Left forelimb (tissue), 1 donor: Measurements from ENCODE around the gene ZNF665.
A peak's percentile ranks its signal among the peaks of the same experiment; 100 is the strongest.
"Not testable (repeated sequence)": the region's sequence is repeated elsewhere in the genome, so short reads cannot be mapped to it uniquely, and the experiment has no call there.

Experiments
- DNase-seq: peaks from one replicate; pipeline ENCODE4 v3.0.0-alpha.2; 2018; ENCODE audit warnings: low spot score

ZNF665 gene

GRCh38 chr19:53192771-53193534, at the start of gene ZNF665:
Gene ZNF665 (minus strand): TSS chr19:53193358. CDS start chr19:53182898, 10,460 bp downstream.
- peak; percentile 90 for DNase-seq

DNA sequence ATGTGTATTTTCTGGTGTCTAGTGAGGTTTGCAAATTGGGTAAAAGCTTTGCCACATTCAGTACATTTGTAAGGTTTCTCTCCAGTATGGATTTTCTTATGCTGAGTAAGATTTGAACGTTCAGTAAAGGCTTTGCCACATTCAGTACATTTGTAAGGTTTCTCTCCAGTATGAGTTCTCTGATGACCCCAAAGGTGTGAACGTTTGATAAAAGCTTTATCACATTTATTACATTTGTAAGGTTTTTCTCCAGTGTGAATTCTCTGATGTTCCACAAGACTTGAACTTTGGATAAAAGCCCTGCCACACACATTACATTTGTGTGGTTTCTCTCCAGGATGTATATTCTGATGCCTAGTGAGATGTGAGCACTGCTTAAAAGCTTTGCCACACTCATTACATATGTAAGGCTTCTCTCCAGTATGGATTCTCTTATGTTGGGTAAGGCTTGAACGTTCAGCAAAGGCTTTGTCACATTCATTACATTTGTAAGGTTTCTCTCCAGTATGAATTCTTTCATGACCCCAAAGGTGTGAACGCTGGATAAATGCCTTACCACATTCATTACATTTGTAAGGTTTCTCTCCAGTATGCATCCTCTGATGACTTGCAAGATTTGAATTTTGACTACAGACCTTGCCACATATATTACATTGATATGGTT, 44.1 kb upstream of the ZNF665 start:
- no peak for DNase-seq

DNA sequence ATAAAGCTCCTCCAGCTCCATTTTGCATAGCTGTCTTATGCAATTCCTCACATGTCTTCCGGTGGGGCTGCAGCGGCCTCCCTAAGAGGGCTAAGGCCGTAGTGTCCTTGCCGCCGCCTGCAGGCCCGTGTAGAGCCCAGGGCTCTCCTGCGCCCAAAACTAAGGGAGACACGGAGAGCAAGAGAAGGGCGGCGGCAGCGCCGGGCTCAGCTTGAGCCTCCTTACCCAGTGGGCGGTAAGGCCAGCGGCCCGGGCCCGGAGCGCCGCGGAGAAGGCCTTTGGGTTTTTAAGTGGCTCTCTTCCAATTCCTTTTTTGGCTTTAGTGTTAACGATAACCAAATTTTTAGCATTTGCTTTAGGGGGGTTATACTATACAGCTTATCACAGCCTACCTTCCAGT, 31.4 kb upstream of the ZNF665 start:
- no peak for DNase-seq

GRCh38 chr19:53222716-53223115, 29.6 kb upstream of the ZNF665 start:
- not testable (repeated sequence) for DNase-seq

DNA sequence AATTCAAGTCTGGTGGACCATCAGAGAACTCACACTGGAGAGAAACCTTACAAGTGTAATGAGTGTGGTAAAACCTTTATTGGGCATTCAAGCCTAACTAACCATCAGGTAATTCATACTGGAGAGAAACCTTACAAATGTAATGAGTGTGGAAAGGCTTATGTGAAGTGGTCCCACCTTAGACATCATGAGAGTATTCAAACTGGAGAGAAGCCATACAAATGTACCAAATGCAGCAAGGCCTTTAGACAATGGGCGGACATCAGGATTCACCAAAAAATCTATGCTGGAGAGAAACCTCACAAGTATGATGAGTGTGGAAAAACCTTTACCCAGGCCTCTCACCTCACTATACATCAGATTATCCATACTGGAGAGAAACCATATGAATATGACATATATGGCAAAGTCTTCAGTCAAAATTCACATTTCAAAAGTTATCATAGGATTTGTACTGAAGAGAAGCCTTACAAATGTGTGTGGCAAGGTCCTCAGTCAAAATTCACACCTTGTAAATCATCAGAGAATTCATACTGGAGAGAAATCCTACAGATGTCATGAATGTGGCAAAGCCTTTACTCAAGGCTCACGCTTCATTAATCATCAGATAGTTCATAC, 19.7 kb upstream of the ZNF665 start:
- no peak for DNase-seq

DNA sequence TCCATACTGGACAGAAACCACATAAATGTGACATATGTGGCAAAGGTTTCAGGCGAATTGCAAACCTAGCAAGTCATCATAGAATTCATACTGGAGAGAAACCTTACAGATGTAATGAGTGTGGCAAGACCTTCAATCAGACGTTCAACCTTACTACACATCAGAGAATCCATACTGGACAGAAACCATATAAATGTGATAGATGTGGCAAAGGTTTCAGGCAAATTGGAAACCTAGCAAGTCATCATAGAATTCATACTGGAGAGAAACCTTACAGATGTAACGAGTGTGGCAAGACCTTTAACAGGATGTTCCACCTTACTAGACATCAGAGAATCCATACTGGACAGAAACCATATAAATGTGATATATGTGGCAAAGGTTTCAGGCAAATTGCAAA, 18.4 kb upstream of the ZNF665 start:
- not testable (repeated sequence) for DNase-seq

- DNase-seq: peak; percentile 99
Observed at GRCh38 chr19:53196777-53197396, 3.7 kb upstream of the ZNF665 start.

GRCh38 chr19:53195265-53195903, 2.2 kb upstream of the ZNF665 start:
- peak; percentile 74 for DNase-seq

DNA sequence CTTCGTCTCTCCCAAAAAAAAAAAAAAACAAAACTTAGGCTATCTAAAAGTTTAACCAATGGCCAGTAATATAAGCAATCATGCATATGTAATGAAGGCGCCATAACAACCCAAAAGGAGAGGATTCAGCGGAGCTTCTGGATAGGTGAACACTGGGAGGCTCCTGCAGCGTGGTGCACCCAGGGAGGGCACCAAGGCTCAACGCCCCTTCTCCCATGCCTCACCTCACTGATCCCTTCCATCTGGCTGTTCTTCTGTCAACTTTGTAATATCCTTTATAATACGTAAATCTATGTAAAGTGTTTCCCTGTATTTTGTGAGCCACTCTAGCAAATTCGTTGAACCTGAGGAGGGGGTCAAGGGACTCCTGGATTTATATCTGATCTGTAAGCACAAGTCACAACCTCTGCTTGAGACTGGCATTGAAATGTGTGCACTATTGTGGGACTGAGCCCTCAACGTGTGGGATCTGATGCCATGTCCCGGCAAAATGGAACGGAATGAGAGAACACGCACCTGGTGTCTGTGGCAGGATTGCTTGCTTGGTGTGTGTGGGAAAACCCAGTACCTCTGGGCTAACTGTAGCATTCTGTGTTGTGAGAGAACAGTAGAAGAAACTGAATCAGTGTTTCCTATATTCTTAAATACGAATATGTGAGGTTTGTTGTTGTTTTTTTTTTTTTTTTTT, 521 bp upstream of the ZNF665 start:
- no peak for DNase-seq

GRCh38 chr19:53190253-53190652, 2.9 kb downstream of the ZNF665 start:
- DNase-seq: no peak

DNA sequence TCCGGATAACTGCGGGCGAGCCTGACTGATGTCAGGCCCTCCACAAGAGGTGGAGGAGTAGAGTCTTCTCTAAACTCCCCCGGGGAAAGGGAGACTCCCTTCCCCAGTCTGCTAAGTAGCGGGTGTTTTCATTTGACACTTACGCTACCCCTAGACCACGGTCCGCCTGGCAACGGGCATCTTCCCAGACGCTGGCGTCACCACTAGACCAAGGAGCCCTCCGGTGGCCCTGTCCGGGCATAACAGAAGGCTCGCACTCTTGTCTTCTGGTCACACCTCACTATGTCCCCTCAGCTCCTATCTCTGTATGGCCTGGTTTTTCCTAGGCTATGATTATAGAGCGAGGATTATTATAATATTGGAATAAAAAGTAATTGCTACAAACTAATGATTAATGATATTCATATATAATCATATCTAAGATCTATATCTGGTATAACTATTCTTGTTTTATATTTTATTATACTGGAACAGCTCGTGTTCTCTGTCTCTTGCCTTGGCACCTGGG, 3.4 kb downstream of the ZNF665 start:
- not testable (repeated sequence) for DNase-seq

GRCh38 chr19:53185155-53185882, 7.8 kb downstream of the ZNF665 start:
- DNase-seq: not testable (repeated sequence)

DNA sequence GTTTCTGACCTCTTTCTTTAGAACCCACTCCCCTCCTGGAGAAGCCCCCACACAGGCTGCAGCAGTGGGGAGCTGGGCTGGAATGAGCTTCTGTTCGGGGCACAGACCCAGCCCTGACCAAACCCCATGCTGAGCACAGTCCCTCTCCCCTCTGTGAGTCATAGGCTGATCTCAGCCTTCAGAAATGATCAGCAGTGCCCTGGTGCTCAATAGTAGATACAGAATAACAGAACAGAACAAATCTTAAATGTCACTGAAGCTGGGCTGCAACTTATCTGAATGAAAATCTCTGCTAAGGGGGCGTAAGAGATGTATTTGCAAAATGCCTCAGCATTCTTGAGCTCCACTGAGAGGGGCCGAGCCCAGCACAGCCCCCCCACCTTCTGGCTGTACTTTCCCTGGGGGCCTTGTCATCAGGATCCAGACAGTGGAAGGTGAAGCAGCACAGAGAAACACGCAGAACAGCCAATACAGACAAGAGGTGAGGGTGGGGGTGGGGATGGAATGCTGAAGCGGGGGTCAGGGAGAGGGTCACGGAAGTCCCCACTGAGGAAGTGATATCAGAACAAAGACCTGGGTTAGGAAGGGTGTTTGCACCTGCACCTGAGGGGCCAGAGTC, 9.9 kb downstream of the ZNF665 start:
- DNase-seq: no peak

- DNase-seq: no peak
Observed at GRCh38 chr19:53182202-53182601, 11.0 kb downstream of the ZNF665 start.

DNA sequence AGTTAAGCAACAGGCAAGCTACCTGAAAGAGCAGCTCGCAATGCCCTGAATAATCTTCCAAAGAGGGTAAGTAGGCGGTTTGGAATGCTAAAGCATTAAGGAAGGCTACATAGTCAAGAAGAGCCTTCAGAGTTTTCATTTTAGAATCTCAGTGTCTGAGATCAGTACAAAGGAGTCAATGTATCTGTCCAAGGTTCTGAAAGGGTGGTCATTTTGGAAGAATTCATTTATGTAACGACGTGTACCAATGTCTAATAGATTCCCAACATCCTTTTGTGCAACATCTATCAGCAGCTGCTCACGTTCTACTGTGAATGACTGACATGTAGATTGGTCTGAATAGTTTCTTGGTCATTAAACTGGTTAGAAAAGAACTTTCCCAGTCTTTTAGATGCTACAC, 15.2 kb downstream of the ZNF665 start:
- no peak for DNase-seq

DNA sequence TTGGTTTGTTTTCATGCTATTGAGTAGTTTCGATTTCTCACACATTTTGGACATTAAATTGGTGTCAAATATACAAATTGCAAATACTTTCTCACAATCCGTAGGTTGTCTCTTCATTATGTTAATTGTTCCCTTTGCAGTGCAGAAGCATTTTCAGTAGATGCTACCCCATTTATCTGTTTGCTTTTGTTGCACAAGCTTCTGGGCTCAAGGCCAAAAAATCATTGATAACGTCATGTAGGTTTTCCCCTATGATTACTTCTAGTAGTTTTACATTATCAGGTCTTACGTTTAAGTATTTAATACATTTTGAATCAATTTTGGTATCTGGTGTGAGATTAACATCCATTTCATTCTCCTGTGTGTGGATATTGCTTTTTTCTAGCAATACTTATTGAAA, 20.3 kb downstream of the ZNF665 start:
- no peak for DNase-seq

- DNase-seq: no peak
Observed at GRCh38 chr19:53165691-53166091, 27.5 kb downstream of the ZNF665 start.

DNA sequence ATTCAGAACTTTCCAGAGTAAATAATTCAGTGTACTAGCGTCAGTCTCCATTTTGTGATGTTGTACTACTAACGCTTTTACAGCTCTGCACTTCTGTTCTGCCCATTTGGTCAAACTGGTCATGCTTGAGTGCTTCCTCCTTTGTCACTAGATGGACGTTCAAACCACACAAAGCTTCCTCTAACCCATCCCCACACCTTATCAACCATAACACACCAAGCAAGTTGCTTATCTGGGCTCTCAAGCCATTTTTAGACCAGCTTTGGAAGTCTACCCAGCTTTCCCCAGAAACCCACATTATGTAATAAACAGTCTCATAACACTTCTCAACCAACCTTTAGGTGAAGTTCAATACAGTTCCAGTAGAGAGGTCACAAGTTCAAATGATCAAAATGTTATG, 32.0 kb downstream of the ZNF665 start:
- DNase-seq: no peak

DNA sequence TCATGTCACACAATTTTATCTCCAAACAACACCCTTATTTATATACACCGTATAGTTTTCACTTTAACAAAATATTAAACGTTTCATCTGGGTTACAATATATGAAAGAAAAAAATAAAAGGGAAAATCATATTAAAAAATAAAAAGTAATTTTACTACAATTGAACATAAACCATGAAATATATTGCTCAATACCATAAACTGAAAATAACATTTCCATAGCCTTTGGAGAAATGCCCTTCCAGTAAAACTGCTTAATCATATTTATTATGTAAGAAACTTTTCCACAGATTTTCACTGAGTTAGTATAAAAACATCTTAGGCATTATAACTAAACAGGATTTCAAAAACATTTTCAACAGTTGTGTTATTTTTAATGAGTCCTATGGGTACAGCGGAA, 32.8 kb downstream of the ZNF665 start:
- DNase-seq: no peak

GRCh38 chr19:53158119-53158656, 35.0 kb downstream of the ZNF665 start:
- DNase-seq: peak; percentile 66
